DMS 273 (cell line): ENCODE data around the gene GBP5.
"Not testable (repeated sequence)": the region's sequence is repeated elsewhere in the genome, so short reads cannot be mapped to it uniquely, and the experiment has no call there.

Experiments
- DNase-seq: peaks from one replicate; lab custom pipeline; 2025; ENCODE audit not compliant: unreplicated experiment; lab: John Stamatoyannopoulos, UW

The GBP5 gene, protein sequence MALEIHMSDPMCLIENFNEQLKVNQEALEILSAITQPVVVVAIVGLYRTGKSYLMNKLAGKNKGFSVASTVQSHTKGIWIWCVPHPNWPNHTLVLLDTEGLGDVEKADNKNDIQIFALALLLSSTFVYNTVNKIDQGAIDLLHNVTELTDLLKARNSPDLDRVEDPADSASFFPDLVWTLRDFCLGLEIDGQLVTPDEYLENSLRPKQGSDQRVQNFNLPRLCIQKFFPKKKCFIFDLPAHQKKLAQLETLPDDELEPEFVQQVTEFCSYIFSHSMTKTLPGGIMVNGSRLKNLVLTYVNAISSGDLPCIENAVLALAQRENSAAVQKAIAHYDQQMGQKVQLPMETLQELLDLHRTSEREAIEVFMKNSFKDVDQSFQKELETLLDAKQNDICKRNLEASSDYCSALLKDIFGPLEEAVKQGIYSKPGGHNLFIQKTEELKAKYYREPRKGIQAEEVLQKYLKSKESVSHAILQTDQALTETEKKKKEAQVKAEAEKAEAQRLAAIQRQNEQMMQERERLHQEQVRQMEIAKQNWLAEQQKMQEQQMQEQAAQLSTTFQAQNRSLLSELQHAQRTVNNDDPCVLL

DNA sequence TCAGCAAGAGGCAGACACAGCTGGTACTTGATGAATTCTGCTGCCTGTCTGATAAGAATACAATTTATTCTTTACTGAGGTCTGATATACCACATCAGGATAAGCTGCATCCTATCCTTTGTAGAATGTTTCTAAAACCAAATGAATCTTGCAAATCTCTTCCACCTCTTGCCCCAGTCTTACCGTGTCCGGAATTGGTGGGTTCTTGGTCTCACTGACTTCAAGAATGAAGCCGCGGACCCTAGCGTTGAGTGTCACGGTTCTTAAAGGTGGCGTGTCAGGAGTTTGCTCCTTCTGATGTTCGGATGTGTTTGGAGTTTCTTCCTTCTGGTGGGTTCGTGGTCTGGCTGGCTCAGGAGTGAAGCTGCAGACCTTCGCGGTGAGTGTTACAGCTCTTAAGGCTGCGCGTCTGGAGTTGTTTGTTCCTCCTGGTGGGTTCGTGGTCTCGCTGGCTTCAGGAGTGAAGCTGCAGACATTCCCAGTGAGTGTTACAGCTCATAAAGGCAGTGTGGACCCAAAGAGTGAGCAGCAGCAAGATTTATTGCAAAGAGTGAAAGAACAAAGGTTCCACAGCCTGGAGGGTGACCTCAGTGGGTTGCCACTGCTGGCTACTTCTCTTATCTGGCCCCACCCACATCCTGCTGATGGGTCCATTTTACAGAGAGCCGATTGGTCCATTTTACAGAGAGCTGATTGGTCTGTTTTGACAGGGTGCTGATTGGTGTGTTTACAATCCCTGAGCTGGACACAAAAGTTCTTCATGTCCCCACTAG lies at the start of gene GBP5:
Gene GBP5 (minus strand): TSS at position 592 of the 773 bp plus-strand sequence. CDS start 3,305 bp downstream, outside the sequence.
- not testable (repeated sequence) for DNase-seq

DNA sequence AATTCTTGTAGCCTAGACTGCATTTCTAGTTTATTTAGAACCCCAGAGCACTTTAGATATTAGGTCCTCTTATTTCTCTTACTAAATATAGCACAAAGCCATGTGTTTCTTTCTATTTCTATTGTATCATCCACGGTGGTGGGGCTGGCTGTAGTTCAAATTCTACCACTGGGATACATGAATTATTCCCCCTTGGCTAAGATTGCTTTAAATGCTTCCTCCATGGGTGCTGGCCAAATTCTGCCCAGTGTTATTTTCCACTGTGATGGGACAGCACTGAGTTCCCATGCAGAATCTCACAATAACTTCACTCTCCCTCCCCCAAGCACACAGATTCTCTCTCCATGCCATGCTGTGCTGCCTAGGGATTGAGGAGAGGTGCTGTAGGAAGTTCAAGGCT lies 49.7 kb upstream of the GBP5 start:
- no peak for DNase-seq

DNA sequence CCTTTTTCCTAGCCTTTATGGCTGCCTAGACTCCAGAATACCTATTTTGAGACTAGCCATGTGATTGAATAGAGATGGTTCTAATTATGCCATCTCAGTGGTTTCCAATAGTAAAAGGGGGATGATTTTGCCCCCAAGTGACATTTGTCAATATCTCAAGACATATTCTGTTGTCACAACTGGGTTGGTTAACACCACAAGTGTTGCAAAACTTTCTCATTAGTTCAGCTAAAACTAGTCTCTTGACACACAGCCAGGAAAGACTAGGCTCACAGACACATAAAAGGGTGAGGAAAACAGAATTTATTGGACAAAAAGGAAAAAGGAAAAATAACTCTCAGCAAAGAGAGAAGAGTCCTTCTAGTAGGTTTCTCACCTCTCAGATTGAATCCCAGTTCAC lies 39.9 kb upstream of the GBP5 start:
- DNase-seq: no peak

DNA sequence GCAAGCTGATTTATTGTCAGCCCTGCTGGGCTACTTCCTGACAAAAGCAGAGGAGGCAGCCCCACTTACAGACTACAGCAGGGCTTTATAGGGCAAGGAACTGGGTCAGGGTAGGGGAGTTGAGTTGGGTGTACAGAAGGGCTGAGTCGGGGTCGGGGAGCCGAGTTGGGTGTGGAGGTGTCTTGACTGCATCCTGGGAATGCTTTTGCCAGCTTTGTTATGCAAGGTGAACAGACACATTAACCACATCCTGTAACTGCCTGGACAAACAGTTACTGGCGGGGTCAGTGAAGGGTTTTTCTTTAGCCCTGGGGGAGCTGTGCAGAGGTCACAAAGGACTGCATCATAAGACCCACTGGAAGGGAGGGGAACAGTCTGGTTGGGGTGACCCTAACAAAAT lies 39.1 kb upstream of the GBP5 start:
- DNase-seq: no peak

DNA sequence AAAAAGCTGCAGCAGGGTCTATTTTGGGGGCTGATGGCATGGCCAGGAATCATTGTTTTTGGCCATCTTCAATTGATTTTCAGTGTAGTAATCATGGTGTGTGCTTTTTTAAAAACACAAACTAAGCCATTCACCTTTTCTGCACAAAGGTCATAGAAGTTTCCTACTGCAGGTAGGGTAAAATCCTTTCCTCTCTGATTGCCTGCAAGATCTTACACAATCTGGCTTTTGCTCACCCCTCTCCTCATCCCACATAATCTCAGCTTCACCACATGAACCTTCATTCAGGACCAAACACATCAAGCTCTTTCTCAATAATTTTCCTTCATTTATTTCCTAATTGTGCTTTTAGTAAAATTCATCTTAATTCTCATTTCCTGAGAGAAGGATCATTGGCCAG lies 38.3 kb upstream of the GBP5 start:
- DNase-seq: no peak

DNA sequence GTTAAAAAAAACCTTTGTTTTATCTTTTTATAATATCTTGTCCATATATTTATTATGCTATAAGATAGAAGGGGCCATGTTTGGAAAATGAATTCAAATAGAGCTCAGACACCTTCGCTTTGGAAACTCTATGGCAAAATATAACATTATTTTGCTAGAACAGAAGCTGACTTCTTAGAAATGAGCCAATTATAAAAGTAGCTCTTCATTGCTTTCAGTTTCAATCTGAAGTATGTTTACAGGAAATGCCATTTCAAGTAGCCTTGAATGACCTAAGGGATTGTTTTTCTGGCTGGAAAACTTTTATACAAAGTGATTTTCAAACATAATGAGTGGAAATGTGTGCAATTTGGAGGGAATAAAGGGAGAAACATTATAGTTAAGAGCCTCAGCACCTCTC lies 37.8 kb upstream of the GBP5 start:
- DNase-seq: no peak

DNA sequence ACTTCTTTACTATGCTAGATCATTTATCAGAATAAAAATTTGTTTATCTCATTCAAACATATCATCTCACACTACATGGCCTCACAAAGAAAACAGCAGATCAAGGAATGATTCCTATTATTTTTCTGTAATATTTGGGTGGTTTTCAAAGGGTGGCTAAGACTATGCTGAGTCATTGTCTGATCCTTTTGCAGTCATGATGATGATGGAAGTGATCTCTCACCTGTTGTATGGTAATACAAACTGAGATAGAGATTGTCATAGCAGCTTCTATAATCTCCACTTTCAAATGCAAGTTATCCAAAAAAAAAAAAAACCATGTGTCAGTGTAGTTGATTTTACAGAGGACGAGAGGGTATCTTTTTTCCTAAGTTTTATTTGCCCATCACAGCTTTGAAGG lies 37.2 kb upstream of the GBP5 start:
- DNase-seq: no peak

DNA sequence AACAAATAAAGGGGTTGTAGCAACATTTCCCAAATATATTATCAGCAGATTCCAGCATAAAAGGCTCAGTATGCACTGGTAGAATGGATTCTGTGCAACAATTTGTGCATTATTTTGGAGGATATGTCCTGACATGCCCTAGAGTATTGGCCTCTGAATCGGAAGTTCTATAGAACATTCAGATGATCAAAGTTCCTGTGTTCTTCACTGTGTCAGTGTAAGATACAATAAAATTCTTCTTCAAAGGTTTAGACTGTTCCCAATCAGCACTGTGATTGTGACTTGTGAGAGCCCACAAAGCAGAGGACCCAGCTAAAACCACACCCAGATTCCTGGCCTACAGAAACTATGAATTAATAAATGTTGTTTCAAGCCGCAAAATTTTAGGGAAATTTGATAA lies 33.6 kb upstream of the GBP5 start:
- no peak for DNase-seq

DNA sequence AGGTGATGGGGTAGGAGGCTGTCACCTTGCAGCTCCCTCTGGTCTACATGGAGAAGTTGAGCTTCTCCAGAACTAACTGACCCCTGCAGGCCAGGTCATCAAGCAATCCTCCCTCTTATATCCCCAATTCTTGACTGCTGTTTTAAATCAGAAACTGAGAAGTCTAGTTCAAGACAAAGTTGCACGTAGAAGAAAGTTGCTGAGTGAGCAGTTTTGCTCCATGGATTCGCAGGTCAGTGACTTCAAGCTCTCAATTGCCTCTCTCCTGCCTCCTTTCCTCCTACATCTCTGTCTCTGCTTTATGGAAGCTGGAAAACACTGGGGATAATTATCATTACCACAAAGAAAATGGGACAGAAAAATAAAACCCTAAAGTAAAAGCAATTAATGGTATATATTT lies 32.8 kb upstream of the GBP5 start:
- no peak for DNase-seq

DNA sequence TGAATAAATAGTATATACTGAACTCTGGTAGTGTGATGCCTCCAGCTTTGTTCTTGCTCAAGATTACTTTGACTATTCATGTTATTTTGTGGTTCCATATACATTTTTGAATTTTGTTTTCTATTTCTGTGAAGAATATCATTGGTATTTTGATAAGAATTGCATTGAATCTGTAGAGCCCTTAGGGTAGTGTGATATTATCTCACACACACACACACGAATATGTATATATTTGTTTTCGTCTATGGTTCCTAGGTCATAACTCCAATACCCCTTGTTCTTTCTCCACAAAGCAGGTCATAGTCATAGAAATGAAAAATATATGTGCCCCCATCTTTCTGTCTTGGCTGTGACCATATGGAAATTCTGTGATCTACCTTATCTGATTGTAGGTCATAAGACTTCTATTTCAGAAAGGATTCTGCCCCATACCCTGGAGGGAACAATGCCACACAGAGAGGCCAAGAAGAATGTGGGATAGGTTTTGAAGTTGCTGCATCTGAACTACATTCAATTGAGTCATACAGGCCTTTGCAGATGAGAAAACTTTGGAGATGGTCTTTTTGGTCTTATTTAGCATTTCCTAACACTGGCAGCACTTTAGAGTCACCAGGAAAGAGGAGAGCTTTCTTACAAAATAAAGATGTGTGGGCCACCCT lies 32.0 kb upstream of the GBP5 start:
- DNase-seq: no peak

DNA sequence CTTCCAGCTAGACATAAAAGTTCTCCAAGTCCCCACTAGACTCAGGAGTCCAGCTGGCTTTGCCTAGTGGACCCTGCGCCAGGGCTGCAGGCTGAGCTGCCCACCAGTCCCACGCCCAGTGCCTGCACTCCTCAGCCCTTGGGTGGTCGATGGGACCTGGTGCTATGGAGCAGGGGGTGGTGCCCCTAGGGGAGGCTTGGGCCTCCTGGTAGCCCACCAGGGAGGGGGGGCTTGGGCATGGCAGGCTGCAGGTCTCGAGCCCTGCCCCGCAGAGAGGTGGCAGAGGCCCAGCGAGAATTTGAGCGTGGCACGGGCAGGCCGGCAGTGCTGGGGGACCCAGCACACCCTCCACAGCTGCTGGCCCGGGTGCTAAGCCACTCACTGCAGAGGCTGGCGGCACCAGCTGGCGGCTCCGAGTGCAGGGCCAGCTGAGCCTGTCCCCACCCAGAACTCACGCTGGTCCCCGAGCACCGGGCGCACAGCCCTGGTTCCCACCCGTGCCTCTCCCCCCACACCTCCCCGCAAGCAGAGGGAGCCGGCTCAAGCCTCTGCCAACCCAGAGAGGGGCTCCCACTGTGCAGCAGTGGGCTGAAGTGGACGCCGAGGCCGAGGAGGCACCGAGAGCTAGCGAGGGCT lies 30.2 kb upstream of the GBP5 start:
- no peak for DNase-seq

DNA sequence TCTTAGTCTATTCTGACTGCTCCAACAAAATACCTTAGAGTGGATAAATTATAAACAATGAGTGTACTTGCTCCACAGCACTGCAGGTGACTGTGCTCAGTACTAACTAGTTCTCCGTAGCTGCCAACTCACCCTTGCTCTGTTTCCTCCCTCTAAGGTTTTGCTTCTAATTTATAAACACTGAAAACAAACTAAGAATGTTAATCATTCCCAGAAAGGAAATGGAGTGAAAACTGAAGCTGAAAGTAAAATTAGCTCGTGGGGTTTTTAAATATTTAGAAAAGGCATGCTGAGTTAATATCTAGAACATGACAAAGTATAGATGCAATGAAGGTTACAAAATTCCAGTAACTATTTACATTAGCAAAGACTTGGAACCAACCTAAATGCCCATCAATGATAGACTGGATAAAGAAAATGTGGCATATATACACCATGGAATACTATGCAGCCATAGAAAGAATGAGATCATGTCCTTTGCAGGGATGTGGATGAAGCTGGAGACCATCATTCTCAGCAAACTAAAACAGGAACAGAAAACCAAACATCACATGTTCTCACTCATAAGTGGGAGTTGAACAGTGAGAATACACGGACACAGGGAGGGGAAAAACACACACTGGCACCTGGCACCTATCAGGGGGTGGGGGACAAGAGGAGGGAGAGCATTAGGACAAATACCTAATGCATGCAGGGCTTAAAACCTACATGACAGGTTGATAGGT lies 27.2 kb upstream of the GBP5 start:
- DNase-seq: not testable (repeated sequence)

DNA sequence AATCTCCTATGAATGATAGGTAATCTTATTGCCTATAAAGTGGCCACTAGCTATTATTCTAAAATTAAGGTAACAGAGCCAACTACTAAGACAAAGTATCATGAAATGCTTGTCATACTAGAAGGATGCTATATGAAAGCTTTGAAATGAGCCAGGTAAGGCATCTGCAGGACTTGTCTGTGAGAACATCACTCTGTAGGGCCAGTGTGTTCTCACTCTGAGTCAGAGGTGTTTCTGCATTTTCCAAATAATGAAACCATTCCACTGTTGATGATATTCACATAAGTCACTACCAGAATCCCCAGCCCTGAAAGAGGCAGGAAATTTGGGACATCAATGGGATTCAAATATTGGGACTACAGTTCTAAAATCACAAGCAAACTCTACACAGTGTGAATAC lies 25.8 kb upstream of the GBP5 start:
- DNase-seq: no peak

DNA sequence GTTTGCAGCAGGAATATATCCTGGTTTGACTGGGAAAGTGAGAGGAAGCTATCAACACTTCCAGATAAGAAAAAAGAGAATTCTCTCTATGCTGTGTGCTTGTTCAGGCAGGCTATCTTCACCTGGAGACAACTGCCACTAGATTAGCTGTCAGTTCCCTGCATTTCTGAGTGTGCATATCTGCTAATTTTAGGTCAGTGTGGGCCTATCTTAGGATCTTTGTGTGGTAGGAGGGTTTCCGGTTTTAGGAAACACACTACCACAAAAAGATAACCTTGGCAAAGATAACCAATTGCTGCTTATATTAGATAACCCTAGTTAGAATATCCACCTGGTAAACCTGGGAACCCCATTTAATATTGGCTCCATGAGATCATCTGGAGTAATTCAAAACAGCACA lies 22.5 kb upstream of the GBP5 start:
- DNase-seq: no peak

DNA sequence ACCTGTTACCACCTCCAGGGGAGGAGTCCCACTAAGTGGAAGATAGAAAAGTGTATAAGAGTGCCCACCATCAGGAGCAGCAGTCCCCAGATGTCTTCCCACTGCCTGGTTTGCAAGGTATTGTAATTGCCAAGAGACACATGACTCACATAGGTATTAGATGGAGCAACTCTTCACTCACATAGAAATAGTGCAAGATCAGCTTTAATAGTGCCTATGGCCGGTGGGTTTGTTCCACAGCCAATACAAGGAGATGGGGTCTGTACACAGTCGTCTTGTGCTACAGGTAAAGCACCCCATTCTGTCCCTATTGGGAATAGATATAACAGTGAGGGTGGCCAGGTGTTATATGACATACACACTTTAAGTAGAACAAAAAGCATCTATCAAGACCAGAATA lies 18.6 kb upstream of the GBP5 start:
- DNase-seq: no peak

DNA sequence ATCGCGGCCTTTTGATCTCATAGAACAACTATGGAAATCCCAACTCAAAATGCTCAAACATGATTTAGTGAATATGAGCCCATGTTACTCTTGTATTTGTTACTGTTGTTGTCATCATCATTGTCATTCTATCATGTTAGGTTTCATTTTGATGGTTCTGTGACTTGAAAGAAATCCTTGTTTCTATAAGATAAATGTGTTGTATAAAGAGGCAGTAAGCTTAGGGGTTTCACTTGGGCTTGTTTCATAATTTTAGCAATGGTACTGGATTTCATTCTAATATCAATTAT lies 15.3 kb upstream of the GBP5 start:
- no peak for DNase-seq

DNA sequence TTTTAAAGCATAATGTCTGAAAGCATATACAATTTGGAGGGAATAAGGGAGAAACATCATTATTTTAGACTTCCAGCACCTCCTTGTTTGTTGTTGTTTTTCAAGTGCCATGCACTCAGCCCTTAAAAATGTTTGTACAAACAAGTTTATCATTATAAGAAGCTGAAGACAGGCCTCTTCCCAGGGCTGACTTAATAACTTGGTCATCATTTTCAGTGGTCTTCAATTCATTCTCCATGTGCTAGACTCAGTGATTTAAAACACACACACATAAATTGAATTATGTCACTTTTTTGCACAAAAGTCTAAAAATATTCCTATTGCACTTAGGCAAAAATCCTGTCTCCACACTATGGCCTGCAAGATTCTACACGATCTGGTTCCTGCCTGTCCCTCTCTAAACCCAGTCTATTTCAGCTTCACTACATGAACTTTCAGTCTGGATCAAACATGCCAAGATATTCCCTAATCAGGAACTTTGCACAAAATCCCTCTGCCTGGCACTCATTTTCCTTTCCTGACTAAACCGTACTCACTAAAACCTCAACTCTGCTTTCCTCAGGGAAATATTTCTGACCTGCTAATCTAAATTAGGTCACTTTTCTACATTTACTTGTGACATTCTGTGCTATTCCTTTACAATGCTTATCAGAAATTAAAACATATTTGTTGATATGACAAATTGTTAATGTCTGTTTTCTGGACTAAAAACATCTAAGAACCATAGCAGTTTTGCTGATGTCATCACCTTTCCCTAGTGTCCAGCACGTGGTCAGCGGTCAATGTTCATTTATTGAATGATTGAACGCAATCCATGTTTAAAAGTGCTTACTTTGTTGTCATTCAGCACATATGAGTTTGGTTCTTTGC lies 14.8 kb upstream of the GBP5 start:
- no peak for DNase-seq

DNA sequence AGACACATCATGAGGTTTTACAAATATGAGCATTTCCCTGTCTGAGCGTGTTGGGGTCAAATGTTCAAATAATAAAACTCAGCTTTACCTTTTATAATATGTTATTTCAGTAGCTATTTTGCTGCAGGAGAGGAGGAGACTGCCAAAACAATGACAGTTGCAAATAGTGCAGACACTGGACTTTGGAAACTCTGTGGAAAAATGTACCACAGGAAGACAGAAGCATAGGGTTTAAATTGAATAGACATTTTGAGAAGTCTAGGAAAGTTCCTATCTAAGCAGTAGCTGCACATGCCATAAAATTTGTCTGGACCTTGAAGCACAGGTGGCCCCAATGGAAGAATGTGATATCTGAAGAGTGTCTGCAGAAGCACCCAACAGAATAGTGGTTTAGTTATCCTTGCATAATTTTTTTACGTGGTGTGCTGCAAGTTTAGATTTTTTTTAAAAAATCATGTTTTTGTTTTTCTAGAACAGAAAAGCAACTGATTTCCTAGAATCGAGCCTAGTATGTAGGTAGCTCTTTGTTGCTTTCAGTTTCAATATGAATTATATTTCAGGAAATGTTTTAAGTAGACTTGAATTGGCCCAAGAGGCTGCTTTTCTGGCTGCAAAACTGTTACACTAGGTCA lies 14.0 kb upstream of the GBP5 start:
- DNase-seq: no peak

DNA sequence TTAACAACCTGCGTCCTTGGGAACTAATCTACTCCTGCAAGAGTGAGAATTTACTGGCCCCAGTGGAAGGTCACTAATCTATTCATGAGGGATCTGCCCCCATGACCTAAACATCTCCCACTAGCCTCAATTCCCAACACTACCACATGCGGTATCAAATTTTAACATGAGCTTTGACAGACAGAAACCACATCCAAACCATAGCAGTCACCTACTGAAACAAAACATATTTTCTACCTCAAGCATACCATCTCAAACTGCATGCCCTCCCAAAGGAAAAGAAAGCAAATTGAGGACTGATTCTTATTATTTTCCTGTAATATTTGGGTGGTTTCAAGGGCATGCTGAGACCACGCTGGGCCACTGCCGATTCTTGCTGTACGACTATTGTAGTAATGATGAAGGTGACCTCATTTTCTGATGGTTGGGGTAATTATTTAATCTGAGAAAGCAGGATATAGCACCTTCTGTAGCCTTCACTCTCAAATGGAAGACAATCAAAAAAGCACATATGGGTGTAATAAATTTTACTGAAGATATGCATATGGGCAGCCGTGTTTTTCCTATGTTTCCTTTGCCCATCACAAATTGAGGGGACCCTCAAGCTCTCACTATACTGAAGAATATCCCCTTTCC lies 13.2 kb upstream of the GBP5 start:
- DNase-seq: no peak
